HepG2 (cell line): Measurements from ENCODE around the gene DNAJB6. TPM values are rescaled to one million over a fixed set of nuclear protein-coding genes. Genes with fewer than 3 reads are reported as not detected.
A peak's percentile ranks its signal among the peaks of the same experiment; 100 is the strongest.

Experiments used
- AGO2 ChIP-seq: fragments of 200-400 bp; formaldehyde crosslinking; optimal IDR thresholded peaks from 2 replicates; pipeline ENCODE3; 2017; ENCODE audit warnings: mild to moderate bottlenecking, low read depth, low read length, moderate library complexity
- CSRNP1 ChIP-seq: sonication (generic); formaldehyde crosslinking; IDR thresholded peaks from 2 replicates; pipeline ENCODE4 v1.8.1; 2023; ENCODE audit warnings: mild to moderate bottlenecking, missing genetic modification reagents
- ELK4 ChIP-seq: sonication (generic); formaldehyde crosslinking; IDR thresholded peaks from 2 replicates; pipeline ENCODE4 v1.9.0; 2021; ENCODE audit warnings: missing genetic modification reagents, borderline replicate concordance
- GATAD2A ChIP-seq: IDR thresholded peaks from 2 replicates; pipeline ENCODE4 v1.6.1; 2016
- HHEX ChIP-seq: IDR thresholded peaks from 2 replicates; pipeline ENCODE4 v1.6.1; 2016; ENCODE audit warnings: control low read depth
- KDM2A ChIP-seq: sonication (generic); formaldehyde crosslinking; IDR thresholded peaks from 2 replicates; pipeline ENCODE4 v1.4.0; 2020; ENCODE audit warnings: low read depth, missing genetic modification reagents, borderline replicate concordance
- KMT2A ChIP-seq: sonication (generic); formaldehyde crosslinking; IDR thresholded peaks from 2 replicates; pipeline ENCODE4 v1.4.0; 2020; ENCODE audit warnings: missing genetic modification reagents
- NRL ChIP-seq: sonication (generic); formaldehyde crosslinking; IDR thresholded peaks from 2 replicates; pipeline ENCODE4 v1.5.0; 2020; ENCODE audit warnings: missing genetic modification reagents, mild to moderate bottlenecking, moderate library complexity, borderline replicate concordance
- RAD21 ChIP-seq: fragments of 450-650 bp; formaldehyde crosslinking; IDR thresholded peaks from 2 replicates; pipeline ENCODE4 v1.5.0; 2020; ENCODE audit warnings: mild to moderate bottlenecking
- REPIN1 ChIP-seq: sonication (generic); formaldehyde crosslinking; IDR thresholded peaks from 2 replicates; pipeline ENCODE4 v1.8.0; 2022; ENCODE audit warnings: missing genetic modification reagents, low read depth, mild to moderate bottlenecking, borderline replicate concordance
- RORA ChIP-seq: sonication (generic); formaldehyde crosslinking; IDR thresholded peaks from 2 replicates; pipeline ENCODE4 v1.5.0; 2020; ENCODE audit warnings: mild to moderate bottlenecking, missing genetic modification reagents, moderate library complexity
- SNAPC5 ChIP-seq: sonication (generic); formaldehyde crosslinking; IDR thresholded peaks from 2 replicates; pipeline ENCODE4 v1.8.1; 2023; ENCODE audit warnings: mild to moderate bottlenecking, missing genetic modification reagents, borderline replicate concordance
- STAG1 ChIP-seq: sonication (generic); formaldehyde crosslinking; IDR thresholded peaks from 2 replicates; pipeline ENCODE4 v1.4.0; 2020; ENCODE audit warnings: missing genetic modification reagents
- ZNF574 ChIP-seq: sonication (generic); formaldehyde crosslinking; IDR thresholded peaks from 2 replicates; pipeline ENCODE4 v1.4.0; 2020; ENCODE audit warnings: missing genetic modification reagents
- ZNF619 ChIP-seq: sonication (generic); formaldehyde crosslinking; IDR thresholded peaks from 2 replicates; pipeline ENCODE4 v1.4.0; 2020; ENCODE audit warnings: mild to moderate bottlenecking, missing genetic modification reagents
- ZNF629 ChIP-seq: sonication (generic); formaldehyde crosslinking; conservative IDR thresholded peaks from 2 replicates; pipeline ENCODE4 v1.5.0; 2020; ENCODE audit warnings: missing genetic modification reagents
- ZNF687 ChIP-seq: sonication (generic); formaldehyde crosslinking; IDR thresholded peaks from 2 replicates; pipeline ENCODE4 v1.5.1; 2020; ENCODE audit warnings: mild to moderate bottlenecking, missing genetic modification reagents, moderate library complexity
- polyA plus RNA-seq, 8 experiments: library from polyadenylated mRNA; depleted of rRNA in 3 of 8; stranded (reverse) in 7 of 8; unstranded in 1 of 8; fragments of >200 nt; fragmentation: Illumina TruSeq in 4 of 8; extraction: Trizol in 4 of 8; gene quantifications; 2 replicates each; pipeline versions ENCODE4 v1.2.1 to v1.2.3, GENCODE V29; 2011 to 2016; ENCODE audit warnings: low read depth in 4 of 8, missing spikeins in 1 of 8, mixed read lengths in 1 of 8; ENCODE audit not compliant: insufficient read depth in 1 of 8
- total RNA-seq, 5 experiments: library from RNA; depleted of rRNA; stranded (reverse); fragments of >200 nt; fragmentation: Illumina TruSeq; extraction: Trizol; gene quantifications; 2 replicates each; pipeline ENCODE4 v1.2.3, GENCODE V29; 2016; ENCODE audit warnings: low read depth in 1 of 5

The DNAJB6 gene
- total and polyA plus RNA-seq, 2 of the 13 experiments (the other 11 are each of a cell fraction or from before 2014, with no cell fraction given): 29.9 to 53.9 TPM

GRCh38 chr7:157397731-157398691 is 61.2 kb downstream of the DNAJB6 start (continued):
- TF ChIP-seq KDM2A (CRISPR knock-in tag) (peak; percentile 42; the same call in 1 of the 2 replicates), REPIN1 (CRISPR knock-in tag) (peak; percentile 68; the same call in 1 of the 2 replicates), SNAPC5 (CRISPR knock-in tag) (no peak), HHEX (no peak), AGO2 (no peak), NRL (CRISPR knock-in tag) (no peak), ZNF619 (CRISPR knock-in tag) (no peak), ELK4 (no peak), RAD21 (CRISPR knock-in tag) (peak; percentile 50; the same call in 1 of the 2 replicates), CSRNP1 (CRISPR knock-in tag) (no peak), STAG1 (CRISPR knock-in tag) (peak; percentile 39; the same call in 1 of the 2 replicates), ZNF629 (CRISPR knock-in tag) (peak; percentile 41; the same call in 1 of the 2 replicates), ZNF574 (CRISPR knock-in tag) (0 out of 2 replicates have a peak, but pooled peaks have one; percentile 24), RORA (no peak), GATAD2A (CRISPR knock-in tag) (0 out of 2 replicates have a peak, but pooled peaks have one; percentile 23), KMT2A (CRISPR knock-in tag) (peak; percentile 67; the same call in 1 of the 2 replicates), ZNF687 (CRISPR knock-in tag) (peak; percentile 45)
